GM21786 (cell line): ENCODE results near the gene COQ5.
"Not testable (repeated sequence)": the region's sequence is repeated elsewhere in the genome, so short reads cannot be mapped to it uniquely, and the experiment has no call there.

ENCODE experiments used
- ATAC-seq: cut with Tn5 transposase; IDR thresholded peaks from one replicate; pipeline ENCODE4 v1.9.1; 2021; ENCODE audit not compliant: unreplicated experiment

The COQ5 gene

DNA sequence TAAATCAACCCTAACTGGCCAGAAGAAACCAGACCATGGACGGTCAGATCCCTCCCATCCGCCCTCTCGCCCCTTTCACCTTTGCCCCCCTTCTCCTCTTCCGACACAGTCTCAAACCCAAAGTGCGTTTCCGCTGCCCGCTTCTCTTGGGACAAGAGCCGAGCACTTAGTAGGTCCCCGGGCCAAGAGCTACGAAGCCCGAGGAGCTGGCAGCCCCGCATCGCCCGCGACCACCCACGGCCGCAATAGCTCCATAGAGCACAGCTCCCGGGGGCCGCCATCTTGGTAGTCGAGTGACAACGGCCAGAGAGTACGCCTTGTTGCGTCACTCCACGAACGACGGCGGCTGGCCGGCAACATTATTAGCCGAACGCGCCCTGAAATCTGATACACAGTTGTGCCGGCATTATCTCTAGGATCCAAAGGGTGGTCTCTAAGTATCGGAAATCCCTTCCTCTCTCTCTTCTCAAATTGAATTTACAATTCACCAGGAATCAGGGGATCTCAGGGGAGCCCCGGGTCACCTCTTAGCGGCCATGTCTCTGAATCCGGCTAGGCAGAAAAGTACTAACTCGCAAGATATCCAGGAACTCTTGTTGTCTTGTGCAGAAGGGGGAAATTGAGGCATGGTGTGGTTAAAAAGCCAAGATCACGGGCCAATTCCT is at the start of gene COQ5:
Gene COQ5, minus strand, starts transcription at position 298 of the 665 bp plus-strand sequence. Its CDS starts 17 bp downstream, at position 281.
- peak; percentile 76 for ATAC-seq

DNA sequence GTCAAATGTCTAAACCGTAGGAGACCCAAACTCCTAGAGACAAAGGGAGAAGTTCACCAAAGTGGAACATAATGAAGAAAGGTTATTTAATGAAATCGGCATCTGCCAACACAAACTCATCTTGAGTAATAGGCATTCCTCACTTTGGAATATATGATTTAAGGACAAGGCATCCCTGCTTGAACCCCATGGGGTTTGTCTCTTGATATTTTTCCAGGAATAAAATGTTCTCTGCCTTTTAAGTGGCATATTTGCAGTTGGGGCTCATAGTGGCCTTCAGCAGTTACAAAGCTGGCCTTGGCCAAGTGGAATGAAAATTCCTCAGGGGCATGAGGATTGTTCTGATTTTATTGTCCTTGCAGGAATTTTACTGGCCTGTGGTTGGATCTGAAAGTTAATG is 45.1 kb upstream of the COQ5 start:
- no peak for ATAC-seq

DNA sequence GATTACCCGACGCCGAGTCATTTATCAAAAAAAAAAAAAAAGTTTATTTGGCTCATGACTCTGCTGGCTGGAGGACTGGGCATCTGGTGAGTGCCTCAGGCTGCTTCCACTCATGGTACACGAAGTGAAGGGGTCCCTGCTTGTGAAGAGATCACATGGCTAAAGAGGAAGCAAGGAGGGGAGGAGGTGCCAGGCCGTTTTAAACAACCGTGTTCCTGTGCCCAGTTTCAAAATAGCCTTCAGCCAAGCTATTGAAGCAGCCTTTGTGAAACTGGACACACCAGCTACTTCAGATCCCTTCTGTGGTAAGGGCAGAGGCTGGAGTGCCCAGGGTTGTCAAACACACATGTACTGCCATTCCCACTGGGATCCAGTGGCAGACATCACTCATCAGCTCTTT is 44.6 kb upstream of the COQ5 start:
- ATAC-seq: no peak

DNA sequence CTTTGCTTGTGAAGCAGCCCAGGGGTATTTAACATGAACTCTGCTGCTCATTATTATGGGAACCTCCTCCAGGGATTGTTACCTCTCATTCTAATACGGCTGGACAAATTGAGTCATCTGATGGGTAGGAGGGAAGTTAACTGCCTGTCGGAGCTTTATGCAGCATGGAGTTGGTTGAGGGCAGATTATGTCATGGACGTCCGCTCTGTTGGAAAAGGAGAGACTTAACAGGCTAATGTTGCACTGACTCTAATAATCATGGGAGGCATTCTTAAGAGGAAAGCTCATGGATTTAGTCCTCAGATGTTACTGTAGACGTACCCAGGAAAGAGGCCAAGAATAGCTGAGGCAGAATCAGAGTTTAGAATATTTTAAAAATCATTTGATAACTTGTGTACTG is 42.3 kb upstream of the COQ5 start:
- no peak for ATAC-seq

DNA sequence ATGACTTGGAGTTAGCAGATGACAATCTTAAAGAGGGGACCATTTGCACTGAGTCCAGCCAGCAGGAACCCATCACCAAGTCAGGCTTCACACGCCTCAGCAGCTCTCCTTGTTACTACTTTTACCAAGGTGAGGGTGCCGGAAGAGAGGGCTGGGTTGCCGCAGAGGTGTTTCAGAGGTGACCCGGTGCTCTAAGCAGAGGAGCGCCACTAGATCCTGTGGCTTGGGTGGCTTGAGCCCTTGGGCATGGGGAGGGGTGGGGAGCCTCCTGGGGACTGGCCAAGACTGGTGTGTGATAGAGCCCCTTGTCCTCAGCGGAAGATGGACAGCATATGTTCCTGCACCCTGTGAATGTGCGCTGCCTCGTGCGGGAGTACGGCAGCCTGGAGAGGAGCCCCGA is 34.5 kb upstream of the COQ5 start:
- no peak for ATAC-seq

GRCh38 chr12:120562906-120563305 is 33.9 kb upstream of the COQ5 start:
- no peak for ATAC-seq

- no peak for ATAC-seq
Measured at GRCh38 chr12:120557589-120557988, 28.6 kb upstream of the COQ5 start.

- ATAC-seq: no peak
Measured at GRCh38 chr12:120554678-120555077, 25.7 kb upstream of the COQ5 start.

DNA sequence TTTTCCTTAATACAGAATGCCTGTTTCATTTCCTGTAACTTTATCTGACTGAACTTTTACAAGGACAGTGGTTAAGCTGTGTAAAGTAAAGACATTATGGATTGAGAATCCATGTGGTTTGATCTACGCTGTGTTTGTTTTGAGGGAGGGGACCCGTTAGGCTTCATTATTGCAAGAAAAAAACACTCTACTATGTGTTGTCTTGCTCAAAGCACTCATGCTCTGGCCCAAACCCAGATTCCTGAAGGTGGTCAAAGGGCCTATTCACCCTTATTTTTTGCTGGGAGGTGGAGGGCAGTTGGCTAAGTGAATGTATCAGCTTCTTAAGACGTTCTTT is 17.1 kb upstream of the COQ5 start:
- no peak for ATAC-seq

DNA sequence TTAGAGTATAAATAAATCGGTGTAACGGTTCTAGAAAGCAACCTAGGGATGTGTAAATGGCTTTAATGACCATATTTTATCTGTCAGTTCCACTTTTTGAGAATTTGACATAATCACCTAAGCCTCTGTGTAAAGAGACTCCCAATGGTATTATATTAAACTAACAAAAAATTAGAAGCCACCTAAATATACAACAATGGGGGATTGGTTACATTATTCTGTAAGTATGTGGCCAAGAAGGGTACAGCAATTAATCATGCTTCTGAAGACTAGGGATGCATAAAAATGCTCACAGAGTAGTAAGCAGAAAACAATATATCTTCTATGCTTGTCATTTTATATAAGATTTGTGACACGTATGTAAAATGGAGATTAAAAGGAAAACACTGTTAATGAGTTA is 15.7 kb upstream of the COQ5 start:
- no peak for ATAC-seq

DNA sequence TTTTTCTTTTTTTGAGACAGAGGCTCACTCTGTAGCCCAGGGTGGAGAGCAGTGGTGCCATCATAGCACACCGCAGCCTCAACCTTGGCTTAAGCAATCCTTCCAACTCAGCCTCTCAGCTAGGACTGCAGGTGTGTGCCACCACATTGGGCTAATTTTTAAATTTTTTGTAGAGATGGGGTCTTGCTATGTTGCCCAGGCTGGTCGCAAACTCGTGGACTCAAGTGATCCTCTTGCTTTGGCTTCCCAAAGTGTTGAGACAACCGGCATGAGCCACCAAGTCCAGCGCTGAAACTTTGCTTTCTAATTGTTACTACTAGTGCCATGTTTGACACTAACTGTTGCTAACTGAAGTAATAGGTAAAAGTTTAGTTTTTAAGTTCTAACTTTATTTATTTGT is 13.2 kb upstream of the COQ5 start:
- ATAC-seq: no peak

DNA sequence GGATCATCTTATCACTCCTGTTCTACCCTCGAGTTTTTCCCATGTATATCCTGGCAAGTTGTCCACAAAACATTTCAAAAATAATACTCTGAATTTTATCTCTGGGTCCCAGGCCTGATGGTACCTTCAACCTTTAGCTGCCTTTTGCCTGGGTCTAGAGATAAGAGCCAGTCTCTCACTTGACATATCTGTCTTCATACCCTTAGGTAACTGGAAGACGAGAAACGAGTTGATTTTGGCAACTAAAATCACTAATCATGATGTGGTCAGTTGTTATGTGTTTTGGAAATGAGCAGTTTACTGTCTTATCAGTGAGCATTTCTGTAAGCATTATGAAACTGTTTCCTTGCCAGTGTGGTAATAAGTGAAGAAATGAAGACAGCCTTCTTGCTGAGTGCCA is 11.5 kb upstream of the COQ5 start:
- no peak for ATAC-seq

GRCh38 chr12:120539303-120539702 is 10.3 kb upstream of the COQ5 start:
- ATAC-seq: no peak

- ATAC-seq: no peak
Measured at GRCh38 chr12:120538281-120539156, 9.6 kb upstream of the COQ5 start.

DNA sequence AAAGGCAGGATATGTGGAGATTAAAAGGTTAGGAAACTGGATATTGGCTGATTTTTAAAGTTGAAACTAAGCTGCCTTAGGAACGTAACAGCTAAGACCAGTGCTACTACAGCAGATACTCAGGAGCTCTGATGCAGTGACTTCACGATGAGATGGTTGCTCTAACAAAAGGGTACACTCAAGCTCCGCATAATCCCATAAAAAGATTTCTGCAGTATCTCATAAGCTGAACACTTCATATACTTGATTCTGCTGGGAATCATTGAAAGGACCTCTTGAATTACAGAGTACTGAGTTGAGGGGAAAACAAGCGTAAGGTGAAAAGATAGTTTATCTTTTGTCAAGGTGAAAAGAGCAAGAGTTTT is 8.9 kb upstream of the COQ5 start:
- ATAC-seq: no peak

DNA sequence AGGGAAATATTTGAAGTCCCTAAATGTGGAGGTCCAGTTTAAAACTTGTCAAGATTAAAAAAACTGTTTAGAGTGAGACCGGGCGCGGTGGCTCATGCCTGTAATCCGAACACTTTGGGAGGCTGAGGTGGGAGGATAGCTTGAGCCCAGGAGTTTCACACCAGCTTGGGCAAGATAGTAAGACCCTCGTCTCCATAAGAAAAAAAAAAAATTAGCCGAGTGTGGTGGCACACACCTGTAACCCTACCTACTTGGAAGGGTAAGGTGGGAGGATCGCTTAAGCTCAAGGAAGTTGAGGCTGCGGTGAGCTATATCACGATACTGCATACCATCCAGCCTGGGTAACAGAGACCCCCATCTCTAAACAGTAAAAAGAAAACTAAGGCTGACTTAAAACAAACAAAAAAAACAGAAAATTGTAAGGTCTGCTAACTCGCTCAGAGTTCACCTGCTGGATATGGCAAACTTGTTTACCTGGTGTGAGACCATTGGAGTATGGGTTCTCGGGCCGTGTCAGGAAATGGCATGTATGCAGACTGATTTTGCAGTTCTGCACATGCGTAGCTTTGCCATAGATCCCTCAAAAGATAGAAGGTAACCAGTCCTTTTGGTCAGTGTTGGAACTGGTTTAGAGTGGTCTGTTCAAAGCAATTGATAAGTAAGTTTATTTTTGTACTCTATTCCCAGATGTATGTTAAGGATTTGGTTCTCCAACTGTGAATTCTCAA is 7.3 kb upstream of the COQ5 start:
- ATAC-seq: no peak

DNA sequence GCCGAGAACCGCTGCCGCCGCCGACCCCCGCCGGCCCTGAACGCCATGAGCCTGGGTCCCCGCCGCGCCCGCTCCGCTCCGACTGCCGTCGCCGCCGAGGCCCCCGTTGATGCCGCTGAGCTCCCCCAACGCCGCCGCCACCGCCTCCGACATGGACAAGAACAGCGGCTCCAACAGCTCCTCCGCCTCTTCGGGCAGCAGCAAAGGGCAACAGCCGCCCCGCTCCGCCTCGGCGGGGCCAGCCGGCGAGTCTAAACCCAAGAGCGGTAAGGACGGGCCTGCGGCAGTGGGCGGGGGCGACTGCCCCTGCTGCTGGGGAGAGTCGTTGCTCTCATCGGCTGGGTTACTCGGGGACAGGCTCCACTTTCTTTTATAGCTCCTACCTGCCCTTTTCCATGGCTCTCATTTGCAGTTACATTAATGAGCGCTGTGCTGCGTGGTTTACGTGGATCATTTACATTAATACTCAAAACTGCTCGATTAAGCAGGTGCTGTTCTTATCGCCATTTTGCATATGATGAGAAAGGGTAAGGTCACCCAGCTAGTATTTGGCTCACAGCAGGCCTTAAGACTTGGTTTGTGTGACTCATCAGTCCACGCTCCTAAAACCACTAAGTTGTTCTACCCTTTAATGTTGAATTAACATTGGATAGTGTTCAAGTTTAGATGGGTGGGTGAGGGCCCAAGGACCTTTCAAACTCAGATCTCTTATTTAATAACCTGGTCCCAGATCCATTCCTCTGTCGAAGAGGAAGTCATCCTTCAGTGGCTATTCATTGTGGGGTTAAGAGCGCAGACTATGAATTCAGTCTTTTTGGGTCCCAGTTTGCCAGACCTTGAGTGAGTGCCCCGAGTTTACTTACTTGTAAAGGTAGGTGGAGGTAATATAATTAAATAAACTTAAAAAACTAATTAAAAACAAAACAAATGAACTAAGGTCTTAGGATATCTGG is 6.0 kb upstream of the COQ5 start:
- peak; percentile 29 for ATAC-seq

DNA sequence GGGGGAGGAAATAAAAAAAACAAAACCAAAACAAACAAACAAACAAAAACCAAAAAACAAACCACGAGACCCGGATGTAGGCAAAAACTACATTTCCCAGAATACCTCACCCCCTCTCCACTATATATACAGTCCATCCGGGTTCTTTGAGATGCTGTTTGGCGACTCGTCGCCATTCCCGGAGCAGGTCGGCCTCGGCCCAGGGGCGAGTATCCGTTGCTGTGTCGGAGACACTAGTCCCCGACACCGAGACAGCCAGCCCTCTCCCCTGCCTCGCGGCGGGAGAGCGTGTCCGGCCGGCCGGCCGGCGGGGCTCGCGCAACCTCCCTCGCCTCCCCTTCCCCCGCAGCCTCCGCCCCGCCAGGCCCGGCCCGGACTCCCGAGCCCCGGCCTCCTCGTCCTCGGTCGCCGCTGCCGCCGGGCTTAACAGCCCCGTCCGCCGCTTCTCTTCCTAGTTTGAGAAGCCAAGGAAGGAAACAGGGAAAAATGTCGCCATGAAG is 5.3 kb upstream of the COQ5 start, which contains the start of gene RNF10:
Gene RNF10, plus strand, starts transcription at position 154 of the 500 bp plus-strand sequence. CDS start 456 bp downstream, outside the sequence.
- peak; percentile 61 for ATAC-seq

GRCh38 chr12:120532701-120533238 is 3.8 kb upstream of the COQ5 start:
- ATAC-seq: no peak

GRCh38 chr12:120530418-120530761 is 1.4 kb upstream of the COQ5 start:
- not testable (repeated sequence) for ATAC-seq
